ENCODE results near the gene RAB3B.

DNA sequence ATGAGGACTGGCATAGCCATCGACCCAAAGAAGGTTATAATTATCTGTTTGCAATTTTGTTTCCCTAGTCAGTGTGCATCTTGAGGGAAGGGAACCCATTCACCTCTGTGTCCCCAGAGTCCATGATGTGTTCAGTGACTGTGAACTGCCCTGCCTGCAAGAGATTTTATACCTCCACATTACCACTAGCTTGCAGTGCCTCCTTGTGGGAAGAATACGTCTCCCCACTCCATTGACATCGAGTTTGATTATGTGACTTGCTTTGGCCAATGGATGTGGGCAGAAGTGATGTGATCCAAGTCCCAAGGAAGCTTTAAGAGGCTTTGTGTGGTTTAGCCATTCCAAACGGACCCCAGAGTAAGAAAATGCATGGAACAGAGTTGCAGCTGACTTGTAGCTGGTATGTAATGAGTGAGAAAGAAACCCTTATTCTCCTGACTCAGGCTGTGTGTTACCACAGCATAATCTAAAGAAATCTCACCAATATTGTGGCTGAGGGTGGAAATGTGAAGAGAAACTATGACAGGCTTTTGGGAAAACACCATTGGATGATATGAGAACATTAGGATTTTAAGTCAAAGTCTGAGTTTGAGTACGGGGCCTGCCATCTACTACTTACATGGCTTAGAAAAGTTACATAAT, 64.2 kb downstream of the RAB3B start:
- TF ChIP-seq, protein P1, sequence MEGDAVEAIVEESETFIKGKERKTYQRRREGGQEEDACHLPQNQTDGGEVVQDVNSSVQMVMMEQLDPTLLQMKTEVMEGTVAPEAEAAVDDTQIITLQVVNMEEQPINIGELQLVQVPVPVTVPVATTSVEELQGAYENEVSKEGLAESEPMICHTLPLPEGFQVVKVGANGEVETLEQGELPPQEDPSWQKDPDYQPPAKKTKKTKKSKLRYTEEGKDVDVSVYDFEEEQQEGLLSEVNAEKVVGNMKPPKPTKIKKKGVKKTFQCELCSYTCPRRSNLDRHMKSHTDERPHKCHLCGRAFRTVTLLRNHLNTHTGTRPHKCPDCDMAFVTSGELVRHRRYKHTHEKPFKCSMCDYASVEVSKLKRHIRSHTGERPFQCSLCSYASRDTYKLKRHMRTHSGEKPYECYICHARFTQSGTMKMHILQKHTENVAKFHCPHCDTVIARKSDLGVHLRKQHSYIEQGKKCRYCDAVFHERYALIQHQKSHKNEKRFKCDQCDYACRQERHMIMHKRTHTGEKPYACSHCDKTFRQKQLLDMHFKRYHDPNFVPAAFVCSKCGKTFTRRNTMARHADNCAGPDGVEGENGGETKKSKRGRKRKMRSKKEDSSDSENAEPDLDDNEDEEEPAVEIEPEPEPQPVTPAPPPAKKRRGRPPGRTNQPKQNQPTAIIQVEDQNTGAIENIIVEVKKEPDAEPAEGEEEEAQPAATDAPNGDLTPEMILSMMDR (conservative IDR thresholded peaks at IDR 0.05 in 1 of 2, IDR thresholded peaks at IDR 0.05 in 1 of 2; ENCODE audit: low read depth in 1 of 2, low read length in 2 of 2): peak; percentile 33 to 39
- no peak for TF ChIP-seq EZH2 (IDR thresholded peaks at IDR 0.05; ENCODE audit: low read length, missing control alignments)
